SK-N-SH (cell line): ENCODE data around the gene PBRM1. TPM values are rescaled to one million over a fixed set of nuclear protein-coding genes. Genes with fewer than 3 reads are reported as not detected.

Source experiments
- CTCF ChIA-PET: fragments of 300-600, 350-600 bp; formaldehyde crosslinking; extraction: SDS; loops from one replicate; lab custom pipeline; 2021; lab: Yijun Ruan, JAX
- POLR2A ChIA-PET: fragments of 350-600 bp; sonication (Branson Sonifier 250); formaldehyde crosslinking; extraction: SDS; loops from one replicate; lab custom pipeline; 2020; ENCODE audit warnings: antibody characterized with exemption, inconsistent platforms; lab: Yijun Ruan, JAX
- DNase-seq: peaks from one replicate; pipeline ENCODE4 v3.0.0; 2012
- H2AFZ ChIP-seq: fragments of 200-600 bp; sonication (generic); 2 replicates; pipeline ENCODE4 v1.8.1; 2016; ENCODE audit warnings: antibody characterized with exemption, mild to moderate bottlenecking, low read depth
- H3F3A ChIP-seq: fragments of 200-600 bp; sonication (generic); replicated peaks from 2 replicates; pipeline ENCODE3; 2016; ENCODE audit warnings: antibody characterized with exemption, mild to moderate bottlenecking; ENCODE audit not compliant: insufficient read depth
- H3K27ac ChIP-seq, 2 experiments: fragments of 200-500 bp in 1 of 2; fragments of 200-600 bp in 1 of 2; sonication (Bioruptor generic) in 1 of 2; sonication (generic), shearing (Covaris generic) in 1 of 2; 2 replicates each; pipeline versions ENCODE4 v1.5.1 to v1.6.1; 2014 to 2016; ENCODE audit warnings: low read depth in 2 of 2, inconsistent platforms in 1 of 2, low read length in 1 of 2, mild to moderate bottlenecking in 1 of 2, mixed read lengths in 1 of 2
- H3K27me3 ChIP-seq: fragments of 200-600 bp; sonication (generic), shearing (Covaris generic); 2 replicates; pipeline ENCODE4 v1.6.1; 2016; ENCODE audit warnings: mixed run types; ENCODE audit not compliant: insufficient read depth
- H3K36me3 ChIP-seq, 2 experiments: fragments of 200-500 bp in 1 of 2; fragments of 200-600 bp in 1 of 2; sonication (Bioruptor generic) in 1 of 2; sonication (generic) in 1 of 2; replicated peaks in 1 of 2; 2 replicates each; pipeline versions ENCODE3 to v1.5.1; 2014 to 2016; ENCODE audit warnings: low read length in 1 of 2, mild to moderate bottlenecking in 1 of 2; ENCODE audit not compliant: insufficient read depth in 2 of 2, control insufficient read depth in 1 of 2
- H3K4me1 ChIP-seq, 2 experiments: fragments of 200-500 bp in 1 of 2; fragments of 200-600 bp in 1 of 2; sonication (Bioruptor generic) in 1 of 2; sonication (generic), shearing (Covaris generic) in 1 of 2; 2 replicates each; pipeline versions ENCODE4 v1.5.1 to v1.6.1; 2014 to 2016; ENCODE audit warnings: low read depth in 1 of 2, low read length in 1 of 2, mixed run types in 1 of 2; ENCODE audit not compliant: insufficient read depth in 2 of 2, control insufficient read depth in 1 of 2
- H3K4me2 ChIP-seq: fragments of 200-600 bp; sonication (generic), shearing (Covaris generic); 2 replicates; pipeline ENCODE4 v1.6.1; 2017; ENCODE audit warnings: mixed run types
- H3K4me3 ChIP-seq, 2 experiments: fragments of 200-500 bp in 1 of 2; fragments of 200-600 bp in 1 of 2; sonication (Bioruptor generic) in 1 of 2; sonication (generic), shearing (Covaris generic) in 1 of 2; 2 replicates each; pipeline versions ENCODE4 v1.5.1 to v1.8.1; 2014 to 2016; ENCODE audit warnings: low read depth in 2 of 2, inconsistent platforms in 1 of 2, low read length in 1 of 2, mild to moderate bottlenecking in 1 of 2, mixed read lengths in 1 of 2, moderate library complexity in 1 of 2
- H3K79me2 ChIP-seq: fragments of 200-600 bp; sonication (generic); 2 replicates; pipeline ENCODE4 v1.8.1; 2017; ENCODE audit warnings: mild to moderate bottlenecking; ENCODE audit not compliant: insufficient read depth
- H3K9ac ChIP-seq: fragments of 200-600 bp; sonication (generic); 2 replicates; pipeline ENCODE4 v1.6.1; 2017; ENCODE audit warnings: mixed run types
- H3K9me2 ChIP-seq: fragments of 200-600 bp; sonication (generic); 2 replicates; pipeline ENCODE4 v1.6.1; 2017; ENCODE audit warnings: mixed run types
- H3K9me3 ChIP-seq: fragments of 200-600 bp; sonication (generic); 2 replicates; pipeline ENCODE4 v1.6.1; 2017; ENCODE audit warnings: mixed run types, mild to moderate bottlenecking, moderate library complexity
- H4K20me1 ChIP-seq: fragments of 200-600 bp; sonication (generic); 2 replicates; pipeline ENCODE4 v1.6.1; 2017; ENCODE audit warnings: mild to moderate bottlenecking, mixed run types; ENCODE audit not compliant: insufficient read depth
- CHD2 ChIP-seq: fragments of 150-350 bp; IDR thresholded peaks from 2 replicates; pipeline ENCODE4 v1.6.1; 2018; ENCODE audit warnings: low read length; ENCODE audit not compliant: partially characterized antibody
- ELF1 ChIP-seq: IDR thresholded peaks from 2 replicates; pipeline ENCODE4 v1.4.0; 2012
- FOXJ3 ChIP-seq: sonication (generic); formaldehyde crosslinking; IDR thresholded peaks from 2 replicates; pipeline ENCODE4 v1.5.1; 2020; ENCODE audit warnings: mild to moderate bottlenecking, missing genetic modification reagents
- GABPA ChIP-seq: IDR thresholded peaks from 2 replicates; pipeline ENCODE4 v1.4.0; 2012; ENCODE audit warnings: low read depth, mild to moderate bottlenecking
- JUND ChIP-seq: IDR thresholded peaks from 2 replicates; pipeline ENCODE4 v1.4.0; 2012
- MEF2A ChIP-seq: IDR thresholded peaks from 2 replicates; pipeline ENCODE4 v1.4.0; 2012; ENCODE audit warnings: low read depth, borderline replicate concordance
- MXI1 ChIP-seq: IDR thresholded peaks from 2 replicates; pipeline ENCODE4 v1.6.1; 2012; ENCODE audit warnings: mild to moderate bottlenecking, low read depth, low read length, improper control_type of control experiment
- NRF1 ChIP-seq: IDR thresholded peaks from 2 replicates; pipeline ENCODE4 v1.6.1; 2012; ENCODE audit warnings: low read depth, mild to moderate bottlenecking, low read length
- POLR2AphosphoS5 ChIP-seq: IDR thresholded peaks from 2 replicates; pipeline ENCODE4 v1.6.1; 2012; ENCODE audit warnings: low read depth, low read length
- RAD21 ChIP-seq: IDR thresholded peaks from 2 replicates; pipeline ENCODE4 v1.6.1; 2012; ENCODE audit warnings: mild to moderate bottlenecking, low read length
- RCOR1 ChIP-seq: fragments of 150-350 bp; IDR thresholded peaks from 2 replicates; pipeline ENCODE4 v1.6.1; 2017; ENCODE audit warnings: antibody characterized with exemption, low read length
- RXRA ChIP-seq: IDR thresholded peaks from 2 replicates; pipeline ENCODE4 v1.4.0; 2012; ENCODE audit warnings: low read depth, mild to moderate bottlenecking, borderline replicate concordance
- SIN3A ChIP-seq: IDR thresholded peaks from 2 replicates; pipeline ENCODE4 v1.6.1; 2012; ENCODE audit warnings: low read depth, mild to moderate bottlenecking, low read length, moderate library complexity, borderline replicate concordance
- TAF1 ChIP-seq: IDR thresholded peaks from 2 replicates; pipeline ENCODE4 v1.6.1; 2012; ENCODE audit warnings: low read depth, mild to moderate bottlenecking, low read length, moderate library complexity, borderline replicate concordance
- YY1 ChIP-seq: IDR thresholded peaks from 2 replicates; pipeline ENCODE4 v1.4.0; 2012; ENCODE audit warnings: low read depth, mild to moderate bottlenecking
- WGBS: methylation state at CpG from one replicate; pipeline ENCODE4 v1.1.6; 2017; ENCODE audit warnings: low lambda C conversion rate; 5-methylcytosine and 5-hydroxymethylcytosine counted together
- polyA plus RNA-seq, 3 experiments: library from polyadenylated mRNA; depleted of rRNA; stranded (reverse); fragments of >200 nt; gene quantifications; 2 replicates each; pipeline ENCODE4 v1.2.3, GENCODE V29; 2012
- TF ChIP-seq, protein P1 (sequence below): IDR thresholded peaks from 2 replicates; pipeline ENCODE4; 2012
- TF ChIP-seq, protein P2 (sequence below): IDR thresholded peaks from 2 replicates; pipeline ENCODE4 v1.4.0; 2012; ENCODE audit warnings: low read depth, borderline replicate concordance
- TF ChIP-seq, protein P3 (sequence below): fragments of 150-350 bp; IDR thresholded peaks from 2 replicates; pipeline ENCODE4 v1.6.1; 2017; ENCODE audit warnings: antibody characterized with exemption, low read length, low read depth, borderline replicate concordance

Gene PBRM1
- polyA plus RNA-seq, 1 of the 3 experiments (the other 2 are of a cell fraction), result 14.3 TPM

DNA sequence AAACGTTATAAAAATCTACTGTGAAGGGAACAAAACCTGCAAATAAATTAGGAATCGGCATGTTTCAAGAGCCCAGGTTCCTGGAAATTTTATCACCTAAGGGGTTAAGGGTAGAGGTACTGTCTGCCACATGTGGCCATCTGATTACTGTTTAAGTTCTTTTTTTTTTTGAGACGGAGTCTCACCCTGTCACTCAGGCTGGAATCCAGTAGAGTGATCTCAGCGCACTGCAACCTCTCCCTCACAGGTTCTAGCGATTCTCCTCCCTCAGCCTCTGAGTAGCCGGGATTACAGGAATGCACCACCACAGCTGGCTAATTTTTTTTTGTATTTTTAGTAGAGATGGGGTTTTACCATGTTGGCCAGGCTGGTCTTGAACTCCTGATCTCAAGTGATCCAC, 113.5 kb downstream of the PBRM1 start:
- H3K27me3 ChIP-seq, result no peaks in the 10 kb centered on the region
- H3K27ac ChIP-seq, result no peak overlapping the region
- CTCF ChIA-PET, result no interaction called here
- POLR2A ChIA-PET, result no interaction called here
- 84% methylated on average over 6 of the region's 6 CpGs for WGBS
- H3K9me2 ChIP-seq, result no peaks in the 10 kb centered on the region
- no peaks in the 10 kb centered on the region for H3K79me2 ChIP-seq
- no peaks in the 10 kb centered on the region for H4K20me1 ChIP-seq
- peaks cover 9% of the 10 kb centered on the region for H3F3A ChIP-seq
- H3K4me1 ChIP-seq, result no peaks in the 10 kb centered on the region
- H3K4me2 ChIP-seq, result no peak overlapping the region
- H3K9ac ChIP-seq, result no peak overlapping the region
- DNase-seq, result no peak
- TF ChIP-seq POLR2AphosphoS5 (no peak), FOXJ3 (CRISPR knock-in tag) (no peak), NRF1 (no peak), SIN3A (no peak), MXI1 (no peak), YY1 (no peak)
- TF ChIP-seq, protein P1, sequence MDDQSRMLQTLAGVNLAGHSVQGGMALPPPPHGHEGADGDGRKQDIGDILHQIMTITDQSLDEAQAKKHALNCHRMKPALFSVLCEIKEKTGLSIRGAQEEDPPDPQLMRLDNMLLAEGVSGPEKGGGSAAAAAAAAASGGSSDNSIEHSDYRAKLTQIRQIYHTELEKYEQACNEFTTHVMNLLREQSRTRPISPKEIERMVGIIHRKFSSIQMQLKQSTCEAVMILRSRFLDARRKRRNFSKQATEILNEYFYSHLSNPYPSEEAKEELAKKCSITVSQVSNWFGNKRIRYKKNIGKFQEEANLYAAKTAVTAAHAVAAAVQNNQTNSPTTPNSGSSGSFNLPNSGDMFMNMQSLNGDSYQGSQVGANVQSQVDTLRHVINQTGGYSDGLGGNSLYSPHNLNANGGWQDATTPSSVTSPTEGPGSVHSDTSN, result no peak
- TF ChIP-seq, protein P2, sequence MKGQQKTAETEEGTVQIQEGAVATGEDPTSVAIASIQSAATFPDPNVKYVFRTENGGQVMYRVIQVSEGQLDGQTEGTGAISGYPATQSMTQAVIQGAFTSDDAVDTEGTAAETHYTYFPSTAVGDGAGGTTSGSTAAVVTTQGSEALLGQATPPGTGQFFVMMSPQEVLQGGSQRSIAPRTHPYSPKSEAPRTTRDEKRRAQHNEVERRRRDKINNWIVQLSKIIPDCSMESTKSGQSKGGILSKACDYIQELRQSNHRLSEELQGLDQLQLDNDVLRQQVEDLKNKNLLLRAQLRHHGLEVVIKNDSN, result no peak
- peaks cover 18 to 54% of the 10 kb centered on the region in 2 experiments for H3K36me3 ChIP-seq
- no peak overlapping the region for H3K4me3 ChIP-seq
- no peaks in the 10 kb centered on the region for H3K9me3 ChIP-seq
- H2AFZ ChIP-seq, result no peak overlapping the region

DNA sequence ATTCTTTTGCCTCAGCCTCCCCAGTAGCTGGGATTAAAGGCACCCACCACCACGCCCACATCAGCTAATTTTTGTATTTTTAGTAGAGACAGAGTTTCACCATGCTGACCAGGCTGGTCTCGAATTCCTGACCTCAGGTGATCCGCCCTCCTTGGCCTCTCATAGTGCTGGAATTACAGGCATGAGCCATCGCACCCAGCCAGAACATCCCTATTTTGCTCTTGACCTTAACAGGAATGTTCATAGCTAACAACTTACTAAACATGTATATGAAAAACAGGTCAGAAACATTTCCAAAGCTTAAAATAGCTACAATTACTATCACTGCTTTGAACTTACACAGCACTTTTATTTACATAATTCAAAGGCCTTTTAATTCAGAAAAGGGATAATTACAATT, 115.6 kb downstream of the PBRM1 start:
- Histone ChIP-seq H3K27me3 (no peaks in the 10 kb centered on the region), H3K9ac (no peak overlapping the region), H2AFZ (no peak overlapping the region), H3F3A (peaks cover 9% of the 10 kb centered on the region), H3K36me3 (peaks cover 6 to 52% of the 10 kb centered on the region in 2 experiments), H4K20me1 (no peaks in the 10 kb centered on the region), H3K27ac (no peak overlapping the region), H3K4me3 (no peak overlapping the region), H3K9me2 (no peaks in the 10 kb centered on the region), H3K4me2 (no peak overlapping the region), H3K4me1 (no peaks in the 10 kb centered on the region), H3K9me3 (no peaks in the 10 kb centered on the region), H3K79me2 (peaks cover 10% of the 10 kb centered on the region; the same call in 1 of the 2 replicates)
- POLR2A ChIA-PET, result no interaction called here
- CTCF ChIA-PET, result interaction anchor here (1.0 kb wide), 1 partner anchor 25 kb away, joined by 3 read pairs; no protein-coding TSS in a partner anchor
- 94% methylated on average over 4 of the region's 4 CpGs for WGBS
- no peak for DNase-seq
- no peak for TF ChIP-seq YY1
- no peak for TF ChIP-seq TAF1
- TF ChIP-seq, protein P3, sequence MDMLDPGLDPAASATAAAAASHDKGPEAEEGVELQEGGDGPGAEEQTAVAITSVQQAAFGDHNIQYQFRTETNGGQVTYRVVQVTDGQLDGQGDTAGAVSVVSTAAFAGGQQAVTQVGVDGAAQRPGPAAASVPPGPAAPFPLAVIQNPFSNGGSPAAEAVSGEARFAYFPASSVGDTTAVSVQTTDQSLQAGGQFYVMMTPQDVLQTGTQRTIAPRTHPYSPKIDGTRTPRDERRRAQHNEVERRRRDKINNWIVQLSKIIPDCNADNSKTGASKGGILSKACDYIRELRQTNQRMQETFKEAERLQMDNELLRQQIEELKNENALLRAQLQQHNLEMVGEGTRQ, result no peak
- TF ChIP-seq MEF2A, result no peak
- TF ChIP-seq POLR2AphosphoS5, result no peak
- TF ChIP-seq RCOR1, result no peak
- TF ChIP-seq MXI1, result no peak
- no peak for TF ChIP-seq CHD2
- TF ChIP-seq ELF1, result no peak
- no peak for TF ChIP-seq FOXJ3 (CRISPR knock-in tag)
- TF ChIP-seq, protein P1, result no peak
- TF ChIP-seq RAD21, result no peak
- no peak for TF ChIP-seq JUND
- no peak for TF ChIP-seq GABPA
- TF ChIP-seq RXRA, result no peak
